ENCODE measurements around the gene BICRAL. TPM values are rescaled to one million over a fixed set of nuclear protein-coding genes. Genes with fewer than 3 reads are reported as not detected.
A peak's percentile ranks its signal among the peaks of the same experiment; 100 is the strongest.

Gene BICRAL
- total RNA-seq, 1 donor from 2014 or later = 19.2 TPM

- Histone ChIP-seq H3K36me3 (no peaks in the 10 kb centered on the region), H3K27me3 (no peaks in the 10 kb centered on the region), H3K9me3 (no peaks in the 10 kb centered on the region), H3K4me1 (peaks cover 45% of the 10 kb centered on the region), H3K27ac (peak overlapping the region; percentile 98), H3K4me3 (peak overlapping the region; percentile 87 to 97)
- no peak for TF ChIP-seq CTCF (IDR thresholded peaks at IDR 0.05)
- no peak for TF ChIP-seq POLR2A (IDR thresholded peaks at IDR 0.05)
- TF ChIP-seq POLR2AphosphoS5 (IDR thresholded peaks at IDR 0.05; ENCODE audit: insufficient read depth in 1 of 2, low read depth in 1 of 2) = no peak
- intact Hi-C loops (cut with DNase I) = no loop called here
- DNase-seq (ENCODE audit: extremely low spot score in 2 of 2) = no peak
Measured at GRCh38 chr6:42744351-42744893, 37.4 kb upstream of the BICRAL start.

- TF ChIP-seq CTCF (IDR thresholded peaks at IDR 0.05) = no peak
- TF ChIP-seq POLR2AphosphoS5 (IDR thresholded peaks at IDR 0.05; ENCODE audit: insufficient read depth in 1 of 2, low read depth in 1 of 2) = no peak
- TF ChIP-seq POLR2A (IDR thresholded peaks at IDR 0.05) = no peak
- peak overlapping the region; percentile 98 for H3K27ac ChIP-seq
- intact Hi-C loops (cut with DNase I) = no loop called here
Measured at GRCh38 chr6:42745083-42745639, 36.7 kb upstream of the BICRAL start.

GRCh38 chr6:42745640-42746462, 36.0 kb upstream of the BICRAL start, which contains the start of gene TBCC:
Gene TBCC, minus strand, starts transcription at chr6:42746103. Its CDS starts 30 bp downstream, at chr6:42746073.
- H3K27me3 ChIP-seq = no peaks in the 10 kb centered on the region
- TF ChIP-seq CTCF (IDR thresholded peaks at IDR 0.05) (no peak), POLR2A (IDR thresholded peaks at IDR 0.05) (peak in 1 of 2 donors; percentile 91), POLR2AphosphoS5 (IDR thresholded peaks at IDR 0.05; ENCODE audit: insufficient read depth in 1 of 2, low read depth in 1 of 2) (peak; percentile 56 to 97)
- H3K27ac ChIP-seq = peak within 1 kb of the TSS; percentile 98
- H3K36me3 ChIP-seq = no peaks in the 10 kb centered on the region
- no peaks in the 10 kb centered on the region for H3K9me3 ChIP-seq
- peak; percentile 98 to 100 for DNase-seq (ENCODE audit: extremely low spot score in 2 of 2)
- H3K4me3 ChIP-seq = peak within 1 kb of the TSS; percentile 87 to 97
- intact Hi-C loops (cut with DNase I) = loop anchor here (2.0 kb wide), 1 partner anchor 37 kb away; the partner anchor contains the start of gene BICRAL
- H3K4me1 ChIP-seq = peaks cover 50% of the 10 kb centered on the region

More at GRCh38 chr6:42745083-42745639, 36.7 kb upstream of the BICRAL start:
- no peaks in the 10 kb centered on the region for H3K36me3 ChIP-seq
- H3K27me3 ChIP-seq = no peaks in the 10 kb centered on the region
- peak overlapping the region; percentile 87 to 97 for H3K4me3 ChIP-seq
- no peak for DNase-seq (ENCODE audit: extremely low spot score in 2 of 2)
- no peaks in the 10 kb centered on the region for H3K9me3 ChIP-seq
- H3K4me1 ChIP-seq = peaks cover 48% of the 10 kb centered on the region

GRCh38 chr6:42746463-42747391, 35.1 kb upstream of the BICRAL start:
- Histone ChIP-seq H3K36me3 (no peaks in the 10 kb centered on the region), H3K4me3 (peak overlapping the region; percentile 87 to 97), H3K27me3 (no peaks in the 10 kb centered on the region), H3K27ac (peak overlapping the region; percentile 98), H3K9me3 (no peaks in the 10 kb centered on the region), H3K4me1 (peaks cover 53% of the 10 kb centered on the region)
- peak in 1 of 2 donors; percentile 94 for DNase-seq (ENCODE audit: extremely low spot score in 2 of 2)
- intact Hi-C loops (cut with DNase I) = loop anchor here (2.0 kb wide), 1 partner anchor 36 kb away; the partner anchor contains the start of gene BICRAL
- TF ChIP-seq POLR2A (IDR thresholded peaks at IDR 0.05) = peak in 1 of 2 donors; percentile 82
- no peak for TF ChIP-seq CTCF (IDR thresholded peaks at IDR 0.05)
- TF ChIP-seq POLR2AphosphoS5 (IDR thresholded peaks at IDR 0.05; ENCODE audit: insufficient read depth in 1 of 2, low read depth in 1 of 2) = peak; percentile 72 to 97

Data from vagina (tissue), 2 donors.